HepG2 (cell line): ENCODE results near the gene TBCD. TPM values are rescaled to one million over a fixed set of nuclear protein-coding genes. Genes with fewer than 3 reads are reported as not detected.

Experiments
- DPF2 ChIP-seq: sonication (generic); formaldehyde crosslinking; IDR thresholded peaks from 2 replicates; pipeline ENCODE4 v1.4.0; 2020; ENCODE audit warnings: mild to moderate bottlenecking, low read depth, missing genetic modification reagents, borderline replicate concordance
- FIP1L1 ChIP-seq: fragments of 200-400 bp; formaldehyde crosslinking; IDR thresholded peaks from 2 replicates; pipeline ENCODE4 v1.6.1; 2018; ENCODE audit warnings: low read depth, mild to moderate bottlenecking, low read length, moderate library complexity, borderline replicate concordance; ENCODE audit not compliant: insufficient read depth
- JUNB ChIP-seq: sonication (generic); formaldehyde crosslinking; IDR thresholded peaks from 2 replicates; pipeline ENCODE4 v1.8.0; 2022; ENCODE audit warnings: missing genetic modification reagents, mild to moderate bottlenecking, borderline replicate concordance
- KLF15 ChIP-seq: sonication (generic); formaldehyde crosslinking; IDR thresholded peaks from 2 replicates; pipeline ENCODE4 v1.8.1; 2023; ENCODE audit warnings: borderline replicate concordance, mild to moderate bottlenecking, inconsistent platforms, missing genetic modification reagents, mixed read lengths
- MXI1 ChIP-seq: IDR thresholded peaks from 3 replicates; pipeline ENCODE4 v1.6.1; 2012; ENCODE audit warnings: low read depth, low read length, inconsistent platforms, borderline replicate concordance
- RORA ChIP-seq: sonication (generic); formaldehyde crosslinking; IDR thresholded peaks from 2 replicates; pipeline ENCODE4 v1.5.0; 2020; ENCODE audit warnings: mild to moderate bottlenecking, missing genetic modification reagents, moderate library complexity
- RXRA ChIP-seq: sonication (generic); formaldehyde crosslinking; IDR thresholded peaks from 2 replicates; pipeline ENCODE4 v1.5.1; 2020; ENCODE audit warnings: missing genetic modification reagents
- ZBTB7B ChIP-seq: sonication (generic); formaldehyde crosslinking; IDR thresholded peaks from 2 replicates; pipeline ENCODE4 v1.4.0; 2020; ENCODE audit warnings: missing genetic modification reagents
- ZNF354B ChIP-seq: sonication (generic); formaldehyde crosslinking; IDR thresholded peaks from 2 replicates; pipeline ENCODE4 v1.8.0; 2022; ENCODE audit warnings: mild to moderate bottlenecking, missing genetic modification reagents
- ZNF430 ChIP-seq: sonication (generic); formaldehyde crosslinking; IDR thresholded peaks from 2 replicates; pipeline ENCODE4 v1.9.0; 2021; ENCODE audit warnings: mild to moderate bottlenecking, missing genetic modification reagents
- ZNF552 ChIP-seq: sonication (generic); formaldehyde crosslinking; IDR thresholded peaks from 2 replicates; pipeline ENCODE4 v1.9.0; 2022; ENCODE audit warnings: missing genetic modification reagents, mild to moderate bottlenecking, borderline replicate concordance
- ZNF616 ChIP-seq: sonication (generic); formaldehyde crosslinking; IDR thresholded peaks from 2 replicates; pipeline ENCODE4 v1.5.0; 2020; ENCODE audit warnings: low read depth, mild to moderate bottlenecking, missing genetic modification reagents
- ZNF780A ChIP-seq: sonication (generic); formaldehyde crosslinking; IDR thresholded peaks from 2 replicates; pipeline ENCODE4 v1.8.0; 2022; ENCODE audit warnings: mild to moderate bottlenecking, missing genetic modification reagents, moderate library complexity
- polyA plus RNA-seq, 8 experiments: library from polyadenylated mRNA; depleted of rRNA in 3 of 8; stranded (reverse) in 7 of 8; unstranded in 1 of 8; fragments of >200 nt; fragmentation: Illumina TruSeq in 4 of 8; extraction: Trizol in 4 of 8; gene quantifications; 2 replicates each; pipeline versions ENCODE4 v1.2.1 to v1.2.3, GENCODE V29; 2011 to 2016; ENCODE audit warnings: low read depth in 4 of 8, missing spikeins in 1 of 8, mixed read lengths in 1 of 8; ENCODE audit not compliant: insufficient read depth in 1 of 8
- total RNA-seq, 5 experiments: library from RNA; depleted of rRNA; stranded (reverse); fragments of >200 nt; fragmentation: Illumina TruSeq; extraction: Trizol; gene quantifications; 2 replicates each; pipeline ENCODE4 v1.2.3, GENCODE V29; 2016; ENCODE audit warnings: low read depth in 1 of 5
- TF ChIP-seq, protein P1 (sequence below): conservative IDR thresholded peaks from 2 replicates; pipeline ENCODE4 v1.6.1; 2018; ENCODE audit warnings: missing genetic modification reagents
- TF ChIP-seq, protein P2 (sequence below): sonication (generic); formaldehyde crosslinking; IDR thresholded peaks from 2 replicates; pipeline ENCODE4 v1.8.0; 2022; ENCODE audit warnings: mild to moderate bottlenecking, missing genetic modification reagents
- TF ChIP-seq, protein P3 (sequence below): IDR thresholded peaks from 2 replicates; pipeline ENCODE4 v1.6.1; 2016; ENCODE audit warnings: missing genetic modification reagents, missing compliant biosample characterization
- TF ChIP-seq, protein P4 (sequence below): sonication (generic); formaldehyde crosslinking; IDR thresholded peaks from 2 replicates; pipeline ENCODE4 v1.5.0; 2020; ENCODE audit warnings: mild to moderate bottlenecking, missing genetic modification reagents, borderline replicate concordance

TBCD gene
- total and polyA plus RNA-seq, 2 of the 13 experiments (the other 11 are each of a cell fraction or from before 2014, with no cell fraction given), result 33.9 to 54.8 TPM

DNA sequence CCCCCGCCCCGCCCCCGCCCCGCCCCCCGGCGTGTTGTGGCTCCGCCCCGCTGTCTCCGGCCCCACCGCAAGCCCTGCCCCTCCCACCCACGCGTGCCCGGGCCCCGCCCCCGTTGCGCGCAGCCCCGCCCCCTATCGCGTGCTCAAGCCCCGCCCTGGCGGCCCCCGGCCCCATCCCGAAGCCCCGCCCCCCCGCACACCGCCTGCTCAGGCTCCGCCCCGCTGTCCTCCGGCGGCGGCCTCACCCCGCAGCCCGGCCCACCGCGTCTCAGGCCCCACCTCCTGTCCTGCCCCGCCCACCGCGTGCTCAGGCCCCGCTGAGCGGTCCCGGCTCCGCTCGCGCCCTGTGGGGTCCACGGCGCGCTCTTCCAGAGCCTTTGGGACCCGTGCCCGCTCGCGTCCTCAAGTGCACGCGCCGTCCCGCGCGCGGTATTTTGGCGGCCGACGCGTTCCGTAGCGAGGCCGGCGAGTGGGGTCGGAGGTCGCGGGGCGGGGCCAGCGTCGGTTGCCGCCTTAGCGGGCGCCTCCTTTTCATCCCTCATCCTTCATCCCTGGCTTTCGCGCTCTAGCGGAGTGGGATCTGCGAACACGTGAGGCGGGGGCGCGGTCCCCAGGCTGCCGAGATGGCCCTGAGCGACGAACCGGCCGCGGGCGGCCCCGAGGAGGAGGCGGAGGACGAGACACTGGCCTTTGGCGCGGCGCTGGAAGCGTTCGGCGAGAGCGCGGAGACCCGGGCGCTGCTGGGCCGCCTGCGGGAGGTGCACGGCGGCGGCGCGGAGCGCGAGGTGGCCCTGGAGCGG, at the start of gene TBCD (continued):
- TF ChIP-seq, protein P1, sequence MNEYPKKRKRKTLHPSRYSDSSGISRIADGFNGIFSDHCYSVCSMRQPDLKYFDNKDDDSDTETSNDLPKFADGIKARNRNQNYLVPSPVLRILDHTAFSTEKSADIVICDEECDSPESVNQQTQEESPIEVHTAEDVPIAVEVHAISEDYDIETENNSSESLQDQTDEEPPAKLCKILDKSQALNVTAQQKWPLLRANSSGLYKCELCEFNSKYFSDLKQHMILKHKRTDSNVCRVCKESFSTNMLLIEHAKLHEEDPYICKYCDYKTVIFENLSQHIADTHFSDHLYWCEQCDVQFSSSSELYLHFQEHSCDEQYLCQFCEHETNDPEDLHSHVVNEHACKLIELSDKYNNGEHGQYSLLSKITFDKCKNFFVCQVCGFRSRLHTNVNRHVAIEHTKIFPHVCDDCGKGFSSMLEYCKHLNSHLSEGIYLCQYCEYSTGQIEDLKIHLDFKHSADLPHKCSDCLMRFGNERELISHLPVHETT, result peak; percentile 79
- TF ChIP-seq, protein P2, sequence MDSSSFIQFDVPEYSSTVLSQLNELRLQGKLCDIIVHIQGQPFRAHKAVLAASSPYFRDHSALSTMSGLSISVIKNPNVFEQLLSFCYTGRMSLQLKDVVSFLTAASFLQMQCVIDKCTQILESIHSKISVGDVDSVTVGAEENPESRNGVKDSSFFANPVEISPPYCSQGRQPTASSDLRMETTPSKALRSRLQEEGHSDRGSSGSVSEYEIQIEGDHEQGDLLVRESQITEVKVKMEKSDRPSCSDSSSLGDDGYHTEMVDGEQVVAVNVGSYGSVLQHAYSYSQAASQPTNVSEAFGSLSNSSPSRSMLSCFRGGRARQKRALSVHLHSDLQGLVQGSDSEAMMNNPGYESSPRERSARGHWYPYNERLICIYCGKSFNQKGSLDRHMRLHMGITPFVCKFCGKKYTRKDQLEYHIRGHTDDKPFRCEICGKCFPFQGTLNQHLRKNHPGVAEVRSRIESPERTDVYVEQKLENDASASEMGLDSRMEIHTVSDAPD (CRISPR knock-in tag), result peak; percentile 57; the same call in 1 of the 2 replicates
- TF ChIP-seq ZBTB7B (CRISPR knock-in tag), result peak; percentile 46; the same call in 1 of the 2 replicates
- peak; percentile 94 for TF ChIP-seq ZNF780A (CRISPR knock-in tag)
- TF ChIP-seq FIP1L1, result no peak; the same call in 1 of the 2 replicates
- TF ChIP-seq ZNF354B (CRISPR knock-in tag), result no peak
- TF ChIP-seq ZNF616 (CRISPR knock-in tag), result no peak; the same call in 1 of the 2 replicates
- TF ChIP-seq ZNF552, result peak; percentile 86; the same call in 1 of the 2 replicates
- no peak for TF ChIP-seq RORA (CRISPR knock-in tag)
- TF ChIP-seq DPF2 (CRISPR knock-in tag), result no peak
- 0 out of 2 replicates have a peak, but pooled peaks have one; percentile 34 for TF ChIP-seq KLF15 (CRISPR knock-in tag)
- TF ChIP-seq, protein P3, sequence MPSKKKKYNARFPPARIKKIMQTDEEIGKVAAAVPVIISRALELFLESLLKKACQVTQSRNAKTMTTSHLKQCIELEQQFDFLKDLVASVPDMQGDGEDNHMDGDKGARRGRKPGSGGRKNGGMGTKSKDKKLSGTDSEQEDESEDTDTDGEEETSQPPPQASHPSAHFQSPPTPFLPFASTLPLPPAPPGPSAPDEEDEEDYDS (CRISPR knock-in tag), result peak; percentile 66
- TF ChIP-seq JUNB, result peak; percentile 51; the same call in 1 of the 2 replicates
- peak; percentile 81; the same call in 2 of the 3 replicates for TF ChIP-seq MXI1
- peak; percentile 98 for TF ChIP-seq ZNF430
- TF ChIP-seq, protein P4, sequence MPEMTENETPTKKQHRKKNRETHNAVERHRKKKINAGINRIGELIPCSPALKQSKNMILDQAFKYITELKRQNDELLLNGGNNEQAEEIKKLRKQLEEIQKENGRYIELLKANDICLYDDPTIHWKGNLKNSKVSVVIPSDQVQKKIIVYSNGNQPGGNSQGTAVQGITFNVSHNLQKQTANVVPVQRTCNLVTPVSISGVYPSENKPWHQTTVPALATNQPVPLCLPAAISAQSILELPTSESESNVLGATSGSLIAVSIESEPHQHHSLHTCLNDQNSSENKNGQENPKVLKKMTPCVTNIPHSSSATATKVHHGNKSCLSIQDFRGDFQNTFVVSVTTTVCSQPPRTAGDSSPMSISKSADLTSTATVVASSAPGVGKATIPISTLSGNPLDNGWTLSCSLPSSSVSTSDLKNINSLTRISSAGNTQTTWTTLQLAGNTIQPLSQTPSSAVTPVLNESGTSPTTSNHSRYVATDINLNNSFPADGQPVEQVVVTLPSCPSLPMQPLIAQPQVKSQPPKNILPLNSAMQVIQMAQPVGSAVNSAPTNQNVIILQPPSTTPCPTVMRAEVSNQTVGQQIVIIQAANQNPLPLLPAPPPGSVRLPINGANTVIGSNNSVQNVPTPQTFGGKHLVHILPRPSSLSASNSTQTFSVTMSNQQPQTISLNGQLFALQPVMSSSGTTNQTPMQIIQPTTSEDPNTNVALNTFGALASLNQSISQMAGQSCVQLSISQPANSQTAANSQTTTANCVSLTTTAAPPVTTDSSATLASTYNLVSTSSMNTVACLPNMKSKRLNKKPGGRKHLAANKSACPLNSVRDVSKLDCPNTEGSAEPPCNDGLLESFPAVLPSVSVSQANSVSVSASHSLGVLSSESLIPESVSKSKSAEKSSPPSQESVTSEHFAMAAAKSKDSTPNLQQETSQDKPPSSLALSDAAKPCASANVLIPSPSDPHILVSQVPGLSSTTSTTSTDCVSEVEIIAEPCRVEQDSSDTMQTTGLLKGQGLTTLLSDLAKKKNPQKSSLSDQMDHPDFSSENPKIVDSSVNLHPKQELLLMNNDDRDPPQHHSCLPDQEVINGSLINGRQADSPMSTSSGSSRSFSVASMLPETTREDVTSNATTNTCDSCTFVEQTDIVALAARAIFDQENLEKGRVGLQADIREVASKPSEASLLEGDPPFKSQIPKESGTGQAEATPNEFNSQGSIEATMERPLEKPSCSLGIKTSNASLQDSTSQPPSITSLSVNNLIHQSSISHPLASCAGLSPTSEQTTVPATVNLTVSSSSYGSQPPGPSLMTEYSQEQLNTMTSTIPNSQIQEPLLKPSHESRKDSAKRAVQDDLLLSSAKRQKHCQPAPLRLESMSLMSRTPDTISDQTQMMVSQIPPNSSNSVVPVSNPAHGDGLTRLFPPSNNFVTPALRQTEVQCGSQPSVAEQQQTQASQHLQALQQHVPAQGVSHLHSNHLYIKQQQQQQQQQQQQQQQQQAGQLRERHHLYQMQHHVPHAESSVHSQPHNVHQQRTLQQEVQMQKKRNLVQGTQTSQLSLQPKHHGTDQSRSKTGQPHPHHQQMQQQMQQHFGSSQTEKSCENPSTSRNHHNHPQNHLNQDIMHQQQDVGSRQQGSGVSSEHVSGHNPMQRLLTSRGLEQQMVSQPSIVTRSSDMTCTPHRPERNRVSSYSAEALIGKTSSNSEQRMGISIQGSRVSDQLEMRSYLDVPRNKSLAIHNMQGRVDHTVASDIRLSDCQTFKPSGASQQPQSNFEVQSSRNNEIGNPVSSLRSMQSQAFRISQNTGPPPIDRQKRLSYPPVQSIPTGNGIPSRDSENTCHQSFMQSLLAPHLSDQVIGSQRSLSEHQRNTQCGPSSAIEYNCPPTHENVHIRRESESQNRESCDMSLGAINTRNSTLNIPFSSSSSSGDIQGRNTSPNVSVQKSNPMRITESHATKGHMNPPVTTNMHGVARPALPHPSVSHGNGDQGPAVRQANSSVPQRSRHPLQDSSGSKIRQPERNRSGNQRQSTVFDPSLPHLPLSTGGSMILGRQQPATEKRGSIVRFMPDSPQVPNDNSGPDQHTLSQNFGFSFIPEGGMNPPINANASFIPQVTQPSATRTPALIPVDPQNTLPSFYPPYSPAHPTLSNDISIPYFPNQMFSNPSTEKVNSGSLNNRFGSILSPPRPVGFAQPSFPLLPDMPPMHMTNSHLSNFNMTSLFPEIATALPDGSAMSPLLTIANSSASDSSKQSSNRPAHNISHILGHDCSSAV, result peak; percentile 74; the same call in 1 of the 2 replicates
- TF ChIP-seq RXRA (CRISPR knock-in tag), result peak; percentile 91
